ENCODE results near the gene AUTS2. TPM values are rescaled to one million over a fixed set of nuclear protein-coding genes. Genes with fewer than 3 reads are reported as not detected.
"Not testable (repeated sequence)": the region's sequence is repeated elsewhere in the genome, so short reads cannot be mapped to it uniquely, and the experiment has no call there.

AUTS2 gene
- total RNA-seq, 1 donor from 2014 or later = 56.0 TPM

GRCh38 chr7:70725448-70725847 lies 1127.2 kb downstream of the AUTS2 start:
- no peak for TF ChIP-seq CTCF (IDR thresholded peaks at IDR 0.05)
- ATAC-seq (no peak), DNase-seq (no peak)
- Histone ChIP-seq H3K36me3 (no peaks in the 10 kb centered on the region), H3K4me3 (no peak overlapping the region), H3K27ac (no peak overlapping the region), H3K4me1 (no peaks in the 10 kb centered on the region), H3K9me3 (no peaks in the 10 kb centered on the region), H3K27me3 (no peaks in the 10 kb centered on the region)
- intact Hi-C loops (cut with DNase I) = no loop called here

- ATAC-seq = no peak
Measured at GRCh38 chr7:70726294-70726693, 1128.0 kb downstream of the AUTS2 start.

GRCh38 chr7:70726951-70727378 lies 1128.7 kb downstream of the AUTS2 start:
- no peak for TF ChIP-seq CTCF (IDR thresholded peaks at IDR 0.05)
- Histone ChIP-seq H3K4me3 (no peak overlapping the region), H3K27me3 (no peaks in the 10 kb centered on the region), H3K9me3 (no peaks in the 10 kb centered on the region), H3K27ac (no peak overlapping the region), H3K4me1 (no peaks in the 10 kb centered on the region), H3K36me3 (no peaks in the 10 kb centered on the region)
- ATAC-seq = no peak
- DNase-seq = no peak
- intact Hi-C loops (cut with DNase I) = no loop called here

More at GRCh38 chr7:70726294-70726693, 1128.0 kb downstream of the AUTS2 start:
- H3K36me3 ChIP-seq = no peaks in the 10 kb centered on the region
- H3K9me3 ChIP-seq = no peaks in the 10 kb centered on the region
- no peaks in the 10 kb centered on the region for H3K4me1 ChIP-seq
- H3K4me3 ChIP-seq = no peak overlapping the region
- TF ChIP-seq CTCF (IDR thresholded peaks at IDR 0.05) = no peak
- H3K27me3 ChIP-seq = no peaks in the 10 kb centered on the region
- no peak for DNase-seq
- no peak overlapping the region for H3K27ac ChIP-seq
- intact Hi-C loops (cut with DNase I) = no loop called here

GRCh38 chr7:70727861-70728260 lies 1129.6 kb downstream of the AUTS2 start:
- TF ChIP-seq CTCF (IDR thresholded peaks at IDR 0.05) = no peak
- intact Hi-C loops (cut with DNase I) = no loop called here
- no peak overlapping the region for H3K27ac ChIP-seq

GRCh38 chr7:70728872-70729552 lies 1130.7 kb downstream of the AUTS2 start:
- Histone ChIP-seq H3K36me3 (no peaks in the 10 kb centered on the region), H3K4me3 (peak overlapping the region; percentile 10), H3K27ac (peak overlapping the region; percentile 75), H3K9me3 (no peaks in the 10 kb centered on the region), H3K4me1 (no peaks in the 10 kb centered on the region), H3K27me3 (no peaks in the 10 kb centered on the region)
- intact Hi-C loops (cut with DNase I) = no loop called here
- DNase-seq = no peak
- TF ChIP-seq CTCF (IDR thresholded peaks at IDR 0.05) = no peak
- ATAC-seq = peak; percentile 59

More at GRCh38 chr7:70727861-70728260, 1129.6 kb downstream of the AUTS2 start:
- Histone ChIP-seq H3K27me3 (no peaks in the 10 kb centered on the region), H3K4me1 (no peaks in the 10 kb centered on the region), H3K36me3 (no peaks in the 10 kb centered on the region), H3K4me3 (no peak overlapping the region), H3K9me3 (no peaks in the 10 kb centered on the region)
- ATAC-seq (no peak), DNase-seq (no peak)

- peak; percentile 81 for DNase-seq
- H3K9me3 ChIP-seq; H3K36me3 ChIP-seq; intact Hi-C loops (cut with DNase I); H3K4me1 ChIP-seq; H3K27me3 ChIP-seq: not testable (repeated sequence)
- peak overlapping the region; percentile 10 for H3K4me3 ChIP-seq
- peak overlapping the region; percentile 75 for H3K27ac ChIP-seq
- ATAC-seq = peak; percentile 79
Measured at GRCh38 chr7:70729553-70730157, 1131.4 kb downstream of the AUTS2 start.
